ENCODE measurements around the gene SGK1. TPM values are rescaled to one million over a fixed set of nuclear protein-coding genes. Genes with fewer than 3 reads are reported as not detected.

SGK1 gene
- total RNA-seq, 1 experiment from 2014 or later, result 7.8 TPM

- no CpG with 5 or more reads among the region's 3 CpGs for WGBS (ENCODE audit: extremely low coverage, insufficient read length, low lambda C conversion rate)
- peaks cover 10% of the 10 kb centered on the region for H3K4me1 ChIP-seq (ENCODE audit: insufficient read depth, low read length)
- H3K36me3 Mint-ChIP-seq (ENCODE audit: insufficient read depth in 1 of 3, low read depth in 3 of 3), result no peaks in the 10 kb centered on the region
- no peak overlapping the region for H3K27ac Mint-ChIP-seq
- H2BK120ac ChIP-seq (ENCODE audit: low read depth, low read length, poor library complexity, severe bottlenecking), result no peak overlapping the region
- H3K9me3 ChIP-seq (ENCODE audit: control insufficient read depth, low read depth, low read length), result no peaks in the 10 kb centered on the region
- no peak overlapping the region for H3K4ac ChIP-seq (ENCODE audit: low read depth, low read length)
- H3K9me3 Mint-ChIP-seq, result no peaks in the 10 kb centered on the region; a peak in 1 of 5 replicates
- H3T11ph ChIP-seq (ENCODE audit: low read length), result no peak overlapping the region
- H3K79me2 ChIP-seq (ENCODE audit: insufficient read depth, low read length), result no peaks in the 10 kb centered on the region
- no peak overlapping the region for H2BK12ac ChIP-seq (ENCODE audit: insufficient read length, low read depth, low read length)
- H3K79me1 ChIP-seq (ENCODE audit: insufficient read depth, low read depth, low read length, poor library complexity, severe bottlenecking), result no peaks in the 10 kb centered on the region
- H3K56ac ChIP-seq (ENCODE audit: insufficient read length, low read depth, low read length), result no peak overlapping the region
- no peaks in the 10 kb centered on the region for H3K23me2 ChIP-seq (ENCODE audit: insufficient read length, low read depth, low read length, poor library complexity, severe bottlenecking)
- H4K8ac ChIP-seq (replicated peaks; ENCODE audit: insufficient read length, low read depth, low read length), result no peak overlapping the region
- no peak overlapping the region for H3K27ac ChIP-seq (ENCODE audit: insufficient read length, low read depth, low read length)
- H3K4me2 ChIP-seq (ENCODE audit: insufficient read depth, insufficient read length, low read length), result no peak overlapping the region
- peaks cover 21 to 22% of the 10 kb centered on the region in 2 experiments for H3K4me1 Mint-ChIP-seq
- H3K18ac ChIP-seq (ENCODE audit: insufficient read length, low read depth, low read length), result no peak overlapping the region
- H3K9ac ChIP-seq (ENCODE audit: extremely low read depth, insufficient read length, low read length), result no peak overlapping the region
- no peak overlapping the region for H3K23ac ChIP-seq (ENCODE audit: insufficient read length, low read depth, low read length)
- H2BK20ac ChIP-seq (ENCODE audit: low read depth, low read length, poor library complexity, severe bottlenecking), result no peak overlapping the region
- H2BK5ac ChIP-seq (ENCODE audit: insufficient read length, low read length), result no peak overlapping the region
- no peak overlapping the region for H2AFZ ChIP-seq (ENCODE audit: low read length)
- H4K91ac ChIP-seq (ENCODE audit: insufficient read length, low read depth, low read length), result no peak overlapping the region
- no peaks in the 10 kb centered on the region for H4K20me1 ChIP-seq (ENCODE audit: control insufficient read depth, insufficient read depth, insufficient read length)
- DNase-seq, result no peak
- no peak overlapping the region for H2BK15ac ChIP-seq (ENCODE audit: low read depth, low read length)
- no peak overlapping the region for H4K5ac ChIP-seq (ENCODE audit: insufficient read length, low read depth, low read length)
- TF ChIP-seq, protein P1, sequence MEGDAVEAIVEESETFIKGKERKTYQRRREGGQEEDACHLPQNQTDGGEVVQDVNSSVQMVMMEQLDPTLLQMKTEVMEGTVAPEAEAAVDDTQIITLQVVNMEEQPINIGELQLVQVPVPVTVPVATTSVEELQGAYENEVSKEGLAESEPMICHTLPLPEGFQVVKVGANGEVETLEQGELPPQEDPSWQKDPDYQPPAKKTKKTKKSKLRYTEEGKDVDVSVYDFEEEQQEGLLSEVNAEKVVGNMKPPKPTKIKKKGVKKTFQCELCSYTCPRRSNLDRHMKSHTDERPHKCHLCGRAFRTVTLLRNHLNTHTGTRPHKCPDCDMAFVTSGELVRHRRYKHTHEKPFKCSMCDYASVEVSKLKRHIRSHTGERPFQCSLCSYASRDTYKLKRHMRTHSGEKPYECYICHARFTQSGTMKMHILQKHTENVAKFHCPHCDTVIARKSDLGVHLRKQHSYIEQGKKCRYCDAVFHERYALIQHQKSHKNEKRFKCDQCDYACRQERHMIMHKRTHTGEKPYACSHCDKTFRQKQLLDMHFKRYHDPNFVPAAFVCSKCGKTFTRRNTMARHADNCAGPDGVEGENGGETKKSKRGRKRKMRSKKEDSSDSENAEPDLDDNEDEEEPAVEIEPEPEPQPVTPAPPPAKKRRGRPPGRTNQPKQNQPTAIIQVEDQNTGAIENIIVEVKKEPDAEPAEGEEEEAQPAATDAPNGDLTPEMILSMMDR (conservative IDR thresholded peaks at IDR 0.05), result no peak
- no peak overlapping the region for H3K4me3 Mint-ChIP-seq
- no peaks in the 10 kb centered on the region for H3K27me3 ChIP-seq (ENCODE audit: insufficient read depth, low read length)
- no peak overlapping the region for H2AK5ac ChIP-seq (ENCODE audit: insufficient read length, low read length)
- no peak overlapping the region for H3K14ac ChIP-seq (ENCODE audit: insufficient read depth, low read length)
- no peaks in the 10 kb centered on the region for H3K27me3 Mint-ChIP-seq (ENCODE audit: low read depth)
Observed at GRCh38 chr6:134187751-134188150, 130.2 kb downstream of the SGK1 start.
